Stromal cell of bone marrow (primary cell): ENCODE measurements around the gene CDC42BPA.

Experiments used
- DNase-seq: peaks from one replicate; pipeline ENCODE4 v3.0.0-alpha.2; 2012; ENCODE audit warnings: low read depth

The CDC42BPA gene

GRCh38 chr1:226946841-226947240 lies 371.5 kb downstream of the CDC42BPA start:
- DNase-seq = no peak

GRCh38 chr1:226946285-226946684 lies 372.0 kb downstream of the CDC42BPA start:
- no peak for DNase-seq

GRCh38 chr1:226945858-226946245 lies 372.4 kb downstream of the CDC42BPA start:
- DNase-seq = no peak

- no peak for DNase-seq
Measured at GRCh38 chr1:226945106-226945857, 373.0 kb downstream of the CDC42BPA start.

GRCh38 chr1:226943927-226944326 lies 374.4 kb downstream of the CDC42BPA start:
- DNase-seq = no peak

- DNase-seq = peak; percentile 25
Measured at GRCh38 chr1:226943156-226943555, 375.1 kb downstream of the CDC42BPA start.

GRCh38 chr1:226942392-226942791 lies 375.9 kb downstream of the CDC42BPA start:
- no peak for DNase-seq

- DNase-seq = no peak
Measured at GRCh38 chr1:226940806-226941067, 377.6 kb downstream of the CDC42BPA start.

GRCh38 chr1:226940029-226940805 lies 378.1 kb downstream of the CDC42BPA start, which contains the start of gene COQ8A:
Gene COQ8A (plus strand): TSS chr1:226940294. CDS start chr1:226961386, 21,092 bp downstream.
- DNase-seq = peak; percentile 99
